Right lobe of liver (tissue), 6 donors: ENCODE data around the gene ADISSP. TPM values are rescaled to one million over a fixed set of nuclear protein-coding genes. Genes with fewer than 3 reads are reported as not detected.

Source experiments
- ATAC-seq, 4 donors: fragments of 200-7000 bp; cut with Tn5 transposase; one replicate each; pipeline ENCODE4 v1.9.1; 2020; ENCODE audit warnings: mild to moderate bottlenecking in 4 of 4, moderate library complexity in 4 of 4
- DNase-seq, 3 donors: peaks; one replicate each; pipeline ENCODE4 v3.0.0-alpha.2; 2020
- H3K27ac ChIP-seq, 3 donors: fragments of 200-600 bp; one replicate each; pipeline ENCODE4 v1.8.0; 2022
- H3K27me3 ChIP-seq, 2 donors: fragments of 200-600 bp; one replicate each; pipeline ENCODE4 v1.8.0; 2022
- H3K36me3 ChIP-seq, 4 donors: fragments of 200-600 bp; sonication (generic) in 1 of 4; one replicate each; pipeline versions ENCODE4 v1.5.1 to v1.8.0; 2017 to 2022; ENCODE audit warnings: control low read depth in 1 of 4
- H3K4me1 ChIP-seq, 4 donors: fragments of 200-600 bp; sonication (generic) in 1 of 4; one replicate each; pipeline versions ENCODE4 v1.5.1 to v1.8.0; 2017 to 2022; ENCODE audit warnings: control low read depth in 1 of 4
- H3K4me3 ChIP-seq, 3 donors: fragments of 200-600 bp; one replicate each; pipeline ENCODE4 v1.8.0; 2022
- H3K9me3 ChIP-seq, 4 donors: fragments of 200-600 bp; sonication (generic) in 1 of 4; one replicate each; pipeline versions ENCODE4 v1.5.1 to v1.8.0; 2017 to 2022; ENCODE audit warnings: control low read depth in 1 of 4
- CTCF ChIP-seq, 4 donors: fragments of 200-600 bp in 3 of 4; fragments of 450-650 bp in 1 of 4; IDR thresholded peaks; one replicate each; pipeline versions ENCODE4 v1.5.1 to v1.8.0; 2016 to 2022; ENCODE audit warnings: antibody characterized with exemption in 4 of 4, mild to moderate bottlenecking in 2 of 4
- POLR2A ChIP-seq: fragments of 450-650 bp; IDR thresholded peaks from one replicate; pipeline ENCODE4 v1.6.1; 2017; ENCODE audit warnings: antibody characterized with exemption, mild to moderate bottlenecking
- WGBS: methylation state at CpG from one replicate; pipeline ENCODE4 v1.1.6; 2018; ENCODE audit warnings: low coverage, low lambda C conversion rate; ENCODE audit not compliant: insufficient coverage; ENCODE audit errors: missing lambda C conversion rate; 5-methylcytosine and 5-hydroxymethylcytosine counted together
- intact Hi-C, 2 donors: fragments of 100-400 bp; cut with DNase I; formaldehyde crosslinking; loops; one replicate each; pipeline versions ENCODE4 v1.11.2 to v1.14.1; 2022
- long read RNA-seq: library from polyadenylated mRNA; unstranded; transcript quantifications from one replicate; pipeline ENCODE4 v2.0.0, GENCODE V29; 2019
- total RNA-seq, 6 experiments: library from RNA; depleted of rRNA in 2 of 6; stranded (reverse); fragments of >200 nt in 2 of 6; fragmentation: NEBNext Ultra II Directional in 3 of 6; extraction: Animal tissue kit (Norgen Biotek cat#: 25700) in 3 of 6; gene quantifications; one replicate each; pipeline versions ENCODE4 v1.1.0 to v1.2.4, GENCODE V29; 2016 to 2023
- donor health status: DM: no; HTN: yes; CAD: no.
- donor health status: DM: no; HTN: no; CAD: no.
- donor health status: DM: no; HTN: no; CAD: no.
- donor health status: DM: no; HTN: yes; CAD: no.
- donor health status: DM: no; HTN: yes; CAD: no.

The ADISSP gene
- 10 to 100 TPM in 3 of 6 experiments, 1 to 10 TPM in 3; 9.6 to 11.7 (median 9.9) TPM for total RNA-seq
- long read RNA-seq, transcript C20orf27-202 (6 exons, 1,886 nt), result major isoform, 5 of 6 reads
- long read RNA-seq, partial matches to known transcripts, result 1 of 6 reads
- long read RNA-seq, other reads (novel, unspliced or antisense), result 0 of 6 reads

- ATAC-seq, result peak; percentile 93 to 97 (median 96)
- intact Hi-C loops, result no loop called here
Observed at GRCh38 chr20:3767427-3768341, at the start of gene ADISSP. Gene ADISSP, minus strand, starts transcription at chr20:3767753. Its CDS starts 7,653 bp downstream, at chr20:3760100.

DNA sequence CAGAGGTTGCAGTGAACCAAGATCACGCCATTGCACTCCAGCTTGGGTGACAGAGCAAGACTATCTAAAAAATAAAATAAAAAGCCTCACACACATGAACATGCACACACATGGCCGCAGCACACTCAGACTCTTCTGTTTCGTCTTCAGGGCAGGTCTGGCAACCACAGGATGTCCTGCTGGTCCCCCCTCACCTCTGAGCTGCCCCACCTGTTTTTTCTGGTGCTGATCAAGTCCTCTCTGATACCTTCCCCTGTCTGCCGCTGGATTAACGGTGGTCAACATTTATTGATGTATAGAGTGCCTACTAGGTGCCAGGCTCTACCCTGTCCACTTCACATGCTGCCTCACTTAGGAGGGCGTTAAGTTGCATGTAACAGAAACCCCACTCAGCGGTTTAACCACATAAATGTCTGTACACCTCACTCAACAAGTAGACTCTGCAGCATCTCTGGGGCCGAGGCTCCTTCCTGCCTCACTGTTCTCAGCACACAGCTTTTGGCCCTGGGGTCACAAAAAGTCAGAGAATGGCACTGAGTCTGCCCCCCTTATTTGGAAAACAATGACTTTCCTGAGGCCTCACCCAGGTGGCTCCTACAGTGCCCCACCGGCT is 48.3 kb upstream of the ADISSP start:
- ATAC-seq (no peak), DNase-seq (no peak)
- no peaks in the 10 kb centered on the region for H3K36me3 ChIP-seq
- peaks cover 0 to 19% (median 10%) of the 10 kb centered on the region in 4 donors for H3K4me1 ChIP-seq
- no peaks in the 10 kb centered on the region for H3K27me3 ChIP-seq
- WGBS, result 65% methylated on average over 3 of the region's 9 CpGs
- no peak overlapping the region for H3K27ac ChIP-seq
- no peak overlapping the region for H3K4me3 ChIP-seq
- no peaks in the 10 kb centered on the region for H3K9me3 ChIP-seq
- intact Hi-C loops, result no loop called here
- TF ChIP-seq POLR2A, result no peak
- no peak for TF ChIP-seq CTCF (IDR thresholded peaks at IDR 0.05)

More at GRCh38 chr20:3767427-3768341, at the start of gene ADISSP:
- Histone ChIP-seq H3K4me3 (peak within 1 kb of the TSS; percentile 59 to 81 (median 75)), H3K4me1 (peaks cover 0 to 14% (median 4%) of the 10 kb centered on the region in 4 donors), H3K36me3 (no peaks in the 10 kb centered on the region), H3K27ac (peak within 1 kb of the TSS; percentile 56 to 73 (median 60)), H3K9me3 (no peaks in the 10 kb centered on the region), H3K27me3 (no peaks in the 10 kb centered on the region)
- 0% methylated on average over 5 of the region's 80 CpGs for WGBS
- peak; percentile 99 to 100 (median 99) for DNase-seq
- TF ChIP-seq CTCF (IDR thresholded peaks at IDR 0.05) (no peak), POLR2A (peak; percentile 52)

- TF ChIP-seq CTCF (IDR thresholded peaks at IDR 0.05) (no peak), POLR2A (no peak)
- Histone ChIP-seq H3K4me1 (peaks cover 0 to 25% (median 10%) of the 10 kb centered on the region in 4 donors), H3K9me3 (no peaks in the 10 kb centered on the region), H3K4me3 (no peak overlapping the region), H3K36me3 (no peaks in the 10 kb centered on the region), H3K27ac (no peak overlapping the region), H3K27me3 (no peaks in the 10 kb centered on the region)
- no peak for ATAC-seq
- WGBS, result 69% methylated on average over 7 of the region's 7 CpGs
- no peak for DNase-seq
- intact Hi-C loops, result no loop called here
Observed at GRCh38 chr20:3814928-3815495, 47.5 kb upstream of the ADISSP start.

DNA sequence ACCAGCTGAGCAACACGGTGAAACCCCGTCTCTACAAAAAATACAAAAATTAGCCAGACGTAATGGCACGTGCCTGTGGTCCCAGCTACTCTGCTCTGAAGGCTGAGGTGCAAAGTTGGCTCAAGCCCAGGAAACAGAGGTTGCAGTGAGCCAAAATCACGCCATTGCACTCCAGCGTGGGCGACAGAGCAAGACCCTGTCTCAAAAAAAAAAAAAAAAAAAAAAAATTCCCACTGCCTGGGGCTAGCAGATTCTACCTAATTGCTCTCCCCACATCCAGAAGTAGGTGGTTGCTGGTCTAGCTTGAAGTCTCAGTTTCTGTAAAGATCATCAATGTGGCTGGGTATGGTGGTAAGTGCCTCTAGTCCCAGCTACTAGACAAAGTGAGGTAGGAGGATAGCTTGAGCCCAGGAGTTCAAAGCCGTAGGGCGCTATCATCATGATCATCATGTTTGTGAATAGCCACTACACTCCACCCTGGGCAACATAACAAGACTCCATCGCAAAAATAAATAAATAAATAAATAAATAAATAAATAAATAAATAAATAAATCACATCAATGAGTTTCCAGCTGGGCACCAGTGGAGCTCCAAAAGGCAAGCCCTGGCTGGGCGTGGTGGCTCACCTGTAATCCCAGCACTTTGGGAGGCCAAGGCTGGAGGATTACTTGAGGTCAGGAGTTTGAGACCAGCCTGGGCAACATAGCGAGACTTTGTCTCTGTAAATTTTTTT is 46.5 kb upstream of the ADISSP start:
- DNase-seq (no peak), ATAC-seq (no peak)
- H3K36me3 ChIP-seq, result no peaks in the 10 kb centered on the region
- no peaks in the 10 kb centered on the region for H3K9me3 ChIP-seq
- no peak overlapping the region for H3K27ac ChIP-seq
- H3K27me3 ChIP-seq, result no peaks in the 10 kb centered on the region
- 71% methylated on average over 9 of the region's 12 CpGs for WGBS
- peaks cover 0 to 25% (median 10%) of the 10 kb centered on the region in 4 donors for H3K4me1 ChIP-seq
- TF ChIP-seq POLR2A (no peak), CTCF (IDR thresholded peaks at IDR 0.05) (no peak)
- no peak overlapping the region for H3K4me3 ChIP-seq
- intact Hi-C loops, result no loop called here
